Ramos (cell line): Measurements from ENCODE around the gene NCOR2.

ENCODE experiments used
- in situ Hi-C: fragments of 300-500 bp; cut with MboI; formaldehyde crosslinking; loops from one replicate; pipeline ENCODE4 v1.14.3; 2022; ENCODE audit warnings: low sequenced_read_pairs; ENCODE audit not compliant: unreplicated experiment

Gene NCOR2

GRCh38 chr12:124531906-124532305 is 35.5 kb downstream of the NCOR2 start:
- in situ Hi-C loops = no loop called here

DNA sequence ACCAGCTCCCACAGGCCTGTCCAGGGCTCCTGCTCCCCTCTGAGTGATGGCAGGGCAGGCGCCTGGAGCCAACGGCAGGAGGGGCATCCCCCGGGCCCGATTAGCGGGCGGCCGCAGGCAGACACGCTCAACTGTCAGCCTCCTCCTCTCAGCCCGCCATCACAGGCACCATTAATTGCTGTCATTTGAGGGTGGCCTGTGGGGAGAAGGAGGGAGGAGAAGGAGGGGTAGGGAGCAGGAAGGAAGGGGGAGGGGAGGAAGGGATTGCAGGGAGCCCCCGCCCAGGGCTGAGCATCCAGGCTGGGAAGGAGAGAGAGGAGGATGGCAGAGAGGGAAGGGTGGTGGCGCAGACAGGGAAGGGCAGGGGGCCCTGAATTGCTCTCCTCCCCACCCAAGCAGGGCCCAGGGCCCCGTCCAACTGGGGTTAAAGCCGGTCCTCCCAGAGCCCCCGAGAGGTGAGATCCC is 36.1 kb downstream of the NCOR2 start:
- in situ Hi-C loops = no loop called here

GRCh38 chr12:124530637-124531263 is 36.7 kb downstream of the NCOR2 start:
- in situ Hi-C loops = no loop called here

GRCh38 chr12:124529565-124530276 is 37.7 kb downstream of the NCOR2 start:
- in situ Hi-C loops = no loop called here

GRCh38 chr12:124527861-124528561 is 39.4 kb downstream of the NCOR2 start:
- in situ Hi-C loops = no loop called here

DNA sequence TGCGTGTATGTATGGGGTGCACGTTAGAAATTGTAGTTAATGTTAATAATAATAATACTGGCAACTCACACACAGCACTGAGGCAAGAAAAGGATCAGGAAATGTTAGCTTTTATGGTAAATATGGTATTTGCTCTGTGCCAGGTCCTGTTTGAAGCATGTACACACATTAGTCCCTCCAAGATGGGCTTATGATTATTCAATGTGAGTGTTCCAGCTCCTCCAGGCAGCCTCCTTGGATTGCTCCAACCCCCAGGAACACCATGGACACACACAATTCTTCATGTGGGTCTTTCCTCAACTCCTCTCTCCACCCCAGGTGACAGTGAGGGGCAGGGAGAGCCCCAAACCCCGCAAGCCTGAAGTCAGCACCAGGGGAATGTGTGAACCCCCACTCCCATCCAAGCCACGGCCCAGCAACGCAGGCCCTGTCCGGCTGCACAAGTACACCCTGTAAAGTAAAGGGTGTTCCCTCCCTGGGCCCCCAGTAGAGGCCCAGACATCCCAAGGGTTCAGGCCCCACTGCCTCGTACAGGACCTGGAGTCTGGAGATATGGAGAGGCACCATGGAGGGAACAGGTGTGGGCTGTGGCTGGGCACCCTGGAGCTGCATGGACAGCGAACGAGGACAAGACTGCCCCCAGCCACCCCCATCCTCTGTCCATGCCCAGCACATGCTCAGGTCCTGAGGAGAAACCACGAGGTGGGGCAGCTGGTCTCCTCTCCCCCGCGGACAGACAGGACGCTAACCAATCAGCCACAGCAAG is 41.3 kb downstream of the NCOR2 start:
- in situ Hi-C loops = no loop called here

DNA sequence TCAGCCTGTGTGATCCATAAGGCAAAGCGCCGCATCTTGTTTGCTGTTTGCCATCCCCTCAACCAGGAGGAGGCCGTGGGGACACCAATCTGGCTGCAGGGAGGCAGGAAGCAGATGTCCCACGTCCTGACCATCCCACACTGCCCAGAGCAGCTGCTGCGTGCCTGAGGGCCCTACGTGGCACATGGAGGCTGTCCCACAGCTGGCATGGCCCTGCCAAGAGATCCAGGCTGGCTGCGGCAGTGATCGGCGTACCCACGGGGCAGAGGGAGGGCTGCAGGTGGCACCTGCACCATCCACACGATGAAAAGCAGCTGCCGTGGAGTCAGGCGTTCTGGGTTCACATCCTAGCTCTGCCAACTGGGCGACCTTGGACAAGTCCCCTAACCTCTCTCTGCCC is 42.0 kb downstream of the NCOR2 start:
- in situ Hi-C loops = no loop called here

DNA sequence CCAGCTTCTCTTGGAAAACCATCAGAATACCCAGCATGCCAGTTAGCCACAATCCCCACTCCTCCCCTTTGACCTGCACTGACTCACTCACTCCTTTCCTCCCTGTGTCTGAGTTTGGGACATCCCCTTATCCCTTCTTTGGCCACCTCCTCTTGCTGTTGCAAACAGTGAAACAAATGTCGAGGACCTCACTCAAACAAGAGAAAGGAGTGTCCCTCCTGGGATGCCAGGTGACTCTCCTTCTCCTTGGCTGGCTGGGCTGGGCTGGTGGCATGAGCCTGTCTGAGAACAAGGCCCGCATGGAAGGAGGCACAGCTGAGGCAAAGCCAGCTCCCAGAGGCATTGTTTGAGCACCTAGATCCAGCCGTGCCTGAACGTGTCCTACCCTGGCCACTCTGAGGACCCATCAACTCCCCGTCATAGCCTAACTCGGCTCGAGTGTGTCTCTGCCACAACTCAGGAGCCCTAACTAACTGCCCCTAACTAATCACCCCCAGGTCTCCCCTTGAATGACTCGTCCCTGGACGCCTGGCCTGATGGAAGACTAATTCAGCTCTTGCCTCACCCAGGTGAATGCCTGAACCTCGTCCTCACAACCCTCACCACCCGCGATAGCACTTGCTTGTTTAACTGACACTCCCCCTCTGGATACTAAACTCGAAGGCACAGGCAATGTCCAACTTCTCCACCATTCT is 43.0 kb downstream of the NCOR2 start:
- in situ Hi-C loops = no loop called here

GRCh38 chr12:124523071-124523470 is 44.3 kb downstream of the NCOR2 start:
- in situ Hi-C loops = no loop called here

DNA sequence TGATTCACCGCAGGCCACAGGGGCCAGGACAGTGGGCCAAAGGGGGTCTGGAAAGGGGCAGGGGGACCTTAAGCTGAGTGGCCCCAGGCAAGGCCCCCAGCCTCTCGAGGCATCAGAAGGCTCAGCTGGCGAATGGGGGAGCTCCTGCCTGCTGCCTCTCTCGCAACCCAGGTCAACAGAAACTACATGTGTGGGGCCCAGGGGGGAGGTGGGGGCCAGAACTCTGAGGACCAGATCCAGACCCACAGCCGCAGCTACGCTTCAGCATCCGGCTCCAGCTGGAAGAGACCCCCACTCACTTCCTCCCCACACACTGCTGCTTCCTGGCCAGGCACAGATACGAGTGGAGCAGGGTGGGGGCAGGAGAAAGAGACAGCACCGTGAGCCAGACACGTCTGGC is 46.5 kb downstream of the NCOR2 start:
- in situ Hi-C loops = no loop called here

- in situ Hi-C loops = no loop called here
Observed at GRCh38 chr12:124520265-124520701, 47.1 kb downstream of the NCOR2 start.

GRCh38 chr12:124519746-124520145 is 47.7 kb downstream of the NCOR2 start:
- in situ Hi-C loops = no loop called here

DNA sequence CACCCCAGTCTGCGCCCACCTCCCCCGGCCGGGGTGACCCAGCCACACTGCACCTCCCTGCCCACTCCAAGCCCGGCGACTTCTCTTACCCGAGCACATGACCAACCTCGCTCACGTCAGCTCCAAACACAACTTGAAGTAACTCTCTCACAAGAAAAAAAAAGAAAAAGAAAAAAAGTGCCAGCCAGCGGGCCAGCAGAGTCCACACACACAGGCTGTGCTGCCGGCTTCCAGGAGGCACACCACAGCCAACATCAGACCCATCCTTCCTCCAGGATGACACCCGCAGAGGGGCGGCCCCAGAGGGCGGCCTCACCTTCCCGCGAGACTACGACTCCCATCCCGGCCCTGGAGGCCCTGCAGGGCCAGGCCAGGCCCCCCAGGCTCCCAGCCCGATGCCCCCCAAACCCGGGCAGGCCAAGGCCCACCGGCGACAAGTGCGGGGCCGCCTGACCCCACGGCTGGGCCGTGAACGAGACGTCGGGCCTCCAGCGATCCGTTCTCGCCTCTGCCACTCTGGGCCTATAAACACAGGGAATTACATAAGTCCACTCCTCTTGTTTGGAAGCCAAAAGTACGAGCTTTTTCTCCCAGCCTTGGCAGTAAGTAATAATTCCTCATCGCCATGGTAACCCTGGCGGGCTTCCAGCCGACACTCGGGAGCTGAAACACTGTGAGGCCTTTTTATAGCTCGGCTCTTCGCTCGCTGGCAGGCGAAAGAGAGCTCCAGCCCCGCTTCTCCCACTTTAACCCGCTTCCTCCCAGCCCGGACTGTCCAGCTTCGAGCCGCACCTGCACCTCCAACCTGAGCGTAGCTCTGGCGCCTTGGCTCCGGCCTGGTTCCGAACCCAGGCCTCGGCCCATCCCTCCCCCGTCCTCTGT is 49.1 kb downstream of the NCOR2 start:
- in situ Hi-C loops = no loop called here
